Pons (tissue), 1 donor: ENCODE measurements around the gene IFT80.

Source experiments
- DNase-seq: peaks from one replicate; pipeline ENCODE4 v3.0.0-alpha.2; 2016; ENCODE audit warnings: low spot score

IFT80 gene

DNA sequence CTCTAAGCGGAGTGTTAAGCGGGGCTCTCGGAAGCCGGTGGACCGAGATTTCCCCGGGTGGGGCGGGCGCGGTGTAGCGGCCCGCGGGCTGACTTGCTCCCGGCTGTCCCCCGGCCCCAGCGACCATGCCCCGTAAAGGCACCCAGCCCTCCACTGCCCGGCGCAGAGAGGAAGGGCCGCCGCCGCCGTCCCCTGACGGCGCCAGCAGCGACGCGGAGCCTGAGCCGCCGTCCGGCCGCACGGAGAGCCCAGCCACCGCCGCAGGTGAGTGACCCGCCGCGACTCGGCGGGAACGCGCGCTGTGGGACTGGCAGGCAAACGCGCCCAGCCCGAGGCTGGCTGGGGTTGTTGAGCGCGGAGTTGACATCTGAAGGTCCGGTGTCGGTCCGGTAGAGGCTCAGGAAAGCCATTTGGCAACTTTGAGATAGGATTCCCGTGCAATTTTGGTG, 1.7 kb upstream of the IFT80 start:
- no peak for DNase-seq

DNA sequence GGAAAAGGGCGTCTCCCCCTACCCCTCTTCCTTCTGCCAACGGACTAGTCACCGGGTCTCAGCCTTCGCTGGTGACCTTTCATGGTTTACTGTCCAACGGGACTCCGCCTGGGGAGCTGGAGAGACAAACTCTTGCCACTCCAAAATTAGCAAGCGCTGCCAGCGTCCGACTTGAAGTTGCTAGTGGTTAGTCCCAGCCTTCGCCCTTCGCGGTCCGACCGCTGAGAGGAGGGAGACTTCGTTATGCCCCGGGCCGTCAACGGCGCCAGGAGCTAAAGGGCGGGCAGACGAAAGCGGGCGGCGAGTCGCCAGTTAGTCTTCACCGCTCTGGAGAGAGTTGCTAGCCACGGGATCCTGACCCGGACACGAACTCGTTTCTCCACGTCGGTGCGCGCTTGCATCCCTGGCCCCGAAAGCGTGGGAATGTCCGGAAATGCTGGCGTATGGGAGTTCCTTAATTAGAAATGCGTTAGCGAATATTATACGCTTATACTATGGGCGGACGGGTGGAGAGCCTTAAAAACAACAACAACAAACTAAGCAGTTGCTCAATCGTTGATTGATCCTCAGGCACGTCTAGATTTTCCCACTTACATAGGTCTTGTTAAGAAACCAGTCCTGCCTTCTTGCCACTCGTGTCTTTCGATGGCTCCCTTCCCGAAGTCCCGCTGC, 1.1 kb upstream of the IFT80 start:
- peak; percentile 26 for DNase-seq

DNA sequence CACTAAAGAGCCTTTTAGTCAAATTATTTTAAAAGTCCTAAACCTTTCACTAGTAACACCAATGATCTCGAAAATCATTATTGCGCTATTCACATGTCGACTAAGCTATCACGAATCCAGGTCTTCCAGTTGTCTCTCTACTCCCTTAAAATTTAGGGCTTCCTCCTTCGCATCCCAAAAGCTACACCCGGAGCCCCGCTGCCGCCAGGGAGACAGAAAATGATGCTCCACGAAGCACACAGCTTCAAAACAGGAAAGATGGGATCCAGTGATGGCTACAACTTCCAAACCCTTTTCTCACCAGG, 253 bp downstream of the IFT80 start:
- no peak for DNase-seq

DNA sequence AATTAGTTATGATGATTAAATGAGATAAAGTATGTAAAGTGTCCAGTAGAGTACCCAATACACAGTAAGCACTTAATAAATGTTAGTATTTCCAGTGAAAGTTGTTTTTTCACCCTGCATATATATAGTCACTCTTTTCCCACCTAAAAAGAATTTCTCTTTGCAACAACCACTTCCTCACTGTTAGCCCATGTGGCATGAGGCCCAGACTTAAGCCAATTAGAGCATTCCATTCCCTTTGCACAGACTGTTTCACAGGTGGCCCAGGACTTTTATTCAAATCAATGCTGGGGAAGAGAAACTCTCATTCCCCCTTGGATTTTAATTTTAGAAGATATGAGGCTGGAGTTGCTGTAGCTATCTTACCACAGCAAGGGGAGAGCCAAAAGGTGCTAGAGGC, 3.7 kb downstream of the IFT80 start:
- no peak for DNase-seq

DNA sequence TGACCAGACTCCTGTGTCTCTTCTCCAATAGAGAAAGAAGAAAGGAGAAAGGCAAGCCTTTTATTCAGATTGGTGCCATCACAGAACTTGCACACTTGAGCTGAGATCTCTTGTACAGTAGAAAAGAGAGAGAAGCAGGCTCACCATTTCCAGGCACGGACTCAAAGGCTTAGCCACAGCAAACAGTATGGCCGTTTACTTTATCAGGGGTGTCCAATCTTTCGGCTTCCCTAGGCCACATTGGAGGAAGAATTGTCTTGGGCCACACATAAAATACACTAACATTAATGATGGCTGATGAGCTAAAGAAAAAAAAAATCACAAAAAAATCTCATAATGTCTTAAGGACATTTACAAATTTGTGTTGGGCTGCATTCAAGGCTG, 5.0 kb downstream of the IFT80 start:
- no peak for DNase-seq

DNA sequence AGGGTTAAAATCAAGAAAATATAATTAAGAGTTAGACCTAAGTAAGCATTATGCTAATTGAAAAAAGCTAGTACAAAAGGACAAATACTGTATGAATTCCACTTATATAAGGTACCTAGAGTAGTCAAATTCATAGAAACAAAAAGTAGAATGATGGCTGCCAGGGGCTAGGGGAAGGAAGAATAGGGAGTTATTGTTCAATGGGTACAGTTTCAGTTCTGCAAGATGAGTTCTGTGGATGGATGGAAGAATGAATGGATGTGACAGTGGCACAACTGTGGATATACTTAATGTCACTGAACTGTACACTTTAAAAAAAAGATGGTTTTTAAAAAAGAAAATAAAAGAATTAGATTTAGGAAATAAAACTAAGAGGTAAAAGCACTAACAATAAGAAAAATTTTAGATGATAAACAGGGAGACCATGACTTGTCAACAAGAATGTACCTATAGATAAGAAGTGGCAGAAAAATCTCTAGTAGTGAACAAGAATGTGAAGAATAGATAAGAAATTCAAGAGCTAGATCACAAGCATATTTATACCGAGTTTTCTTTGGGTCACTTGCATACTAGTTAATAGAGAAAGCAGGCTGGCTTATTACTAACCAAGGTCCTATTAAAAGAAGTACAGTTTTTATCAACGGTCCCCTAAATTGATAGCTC, 5.5 kb downstream of the IFT80 start:
- no peak for DNase-seq

DNA sequence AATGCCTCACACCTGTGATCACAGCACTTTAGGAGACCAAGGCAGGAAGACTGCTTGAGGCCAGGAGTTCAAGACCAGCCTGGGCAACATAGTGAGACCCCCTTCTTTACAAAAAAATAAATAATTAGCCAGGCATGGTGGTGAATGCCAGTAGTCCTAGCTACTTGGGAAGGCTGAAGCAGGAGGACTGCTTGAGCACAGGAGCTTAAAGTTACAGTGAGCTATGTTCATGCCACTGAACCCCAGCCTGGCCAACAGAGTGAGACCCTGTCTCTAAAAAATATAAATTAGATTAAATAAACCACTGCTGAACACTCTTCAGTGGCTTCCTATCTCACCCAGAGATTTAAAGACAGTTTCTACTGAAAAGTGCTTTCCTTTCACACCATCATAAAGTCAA, 6.2 kb downstream of the IFT80 start:
- DNase-seq, result no peak

DNA sequence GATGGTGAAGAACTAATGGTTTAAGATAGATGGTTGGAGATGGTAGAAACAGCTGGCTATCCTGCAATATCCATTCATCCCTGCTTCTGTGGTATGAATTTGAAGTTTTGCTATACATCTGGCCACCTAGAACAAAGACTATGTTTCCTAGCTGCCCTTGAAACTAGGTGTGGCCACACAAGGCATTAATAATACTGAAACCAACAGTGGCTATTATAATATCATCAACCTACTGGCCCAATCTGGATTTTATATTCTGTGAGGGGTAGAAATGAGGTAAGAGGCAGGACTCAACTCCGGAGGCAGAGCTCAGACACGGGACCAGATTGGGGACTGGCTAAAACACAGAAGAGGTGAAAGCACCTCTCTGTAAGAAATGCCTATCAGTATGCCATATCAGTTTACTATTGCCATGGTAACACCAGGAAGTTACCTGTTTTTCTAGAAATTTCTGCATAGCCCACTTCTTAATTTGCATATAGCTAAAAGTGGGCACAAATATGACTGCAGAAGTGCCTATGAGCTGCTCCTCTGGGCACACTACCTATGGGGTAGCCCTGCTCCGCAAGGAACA, 8.4 kb downstream of the IFT80 start:
- no peak for DNase-seq

DNA sequence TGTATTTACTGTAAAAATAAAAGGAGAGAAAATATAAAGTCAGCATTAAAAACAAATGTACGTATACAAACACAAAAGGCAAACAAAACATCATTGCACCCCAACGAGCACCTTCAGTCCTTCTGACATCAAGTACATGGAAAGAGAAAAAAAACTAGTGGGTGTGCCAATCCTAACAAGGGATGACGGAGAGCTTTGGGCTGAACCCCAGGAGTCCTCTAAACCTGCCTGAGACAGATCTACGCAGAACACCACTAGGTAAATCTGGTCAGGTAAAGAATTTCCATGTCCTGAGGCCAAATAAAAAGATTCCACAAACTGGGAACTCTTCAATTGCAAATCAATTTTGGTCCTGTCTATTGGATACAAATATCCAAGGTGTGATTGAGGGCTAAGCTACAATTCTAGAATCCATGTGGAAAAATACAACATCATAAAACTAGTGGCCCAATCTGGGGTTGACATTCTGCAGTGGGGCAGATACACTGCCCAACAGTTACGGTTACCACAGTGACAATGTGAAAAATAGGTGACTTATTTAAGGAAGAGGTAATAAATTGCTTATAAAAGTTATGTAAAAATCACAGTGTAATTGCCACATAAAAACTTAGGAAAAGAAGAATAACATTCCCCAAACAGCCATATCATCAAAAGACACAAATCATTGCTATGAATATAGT, 14.2 kb downstream of the IFT80 start:
- DNase-seq, result no peak

DNA sequence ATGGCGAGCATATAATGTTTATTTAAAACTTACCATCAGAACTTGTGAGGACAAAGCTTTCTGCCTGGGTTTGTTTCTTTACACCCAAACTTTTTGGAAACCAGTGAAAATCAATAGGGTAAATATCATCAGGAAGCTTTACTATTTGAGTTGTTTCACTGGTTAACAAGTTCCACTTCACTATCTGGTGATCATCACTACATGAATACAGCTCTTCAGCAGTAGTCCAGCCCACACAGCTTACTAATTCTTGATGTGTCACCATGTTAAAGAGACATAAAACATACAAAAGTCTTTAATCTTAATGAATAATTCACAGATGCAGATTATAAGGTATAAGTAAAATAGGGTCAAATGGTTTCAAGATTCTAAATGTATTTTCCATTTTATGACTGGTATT, 17.6 kb downstream of the IFT80 start:
- no peak for DNase-seq

DNA sequence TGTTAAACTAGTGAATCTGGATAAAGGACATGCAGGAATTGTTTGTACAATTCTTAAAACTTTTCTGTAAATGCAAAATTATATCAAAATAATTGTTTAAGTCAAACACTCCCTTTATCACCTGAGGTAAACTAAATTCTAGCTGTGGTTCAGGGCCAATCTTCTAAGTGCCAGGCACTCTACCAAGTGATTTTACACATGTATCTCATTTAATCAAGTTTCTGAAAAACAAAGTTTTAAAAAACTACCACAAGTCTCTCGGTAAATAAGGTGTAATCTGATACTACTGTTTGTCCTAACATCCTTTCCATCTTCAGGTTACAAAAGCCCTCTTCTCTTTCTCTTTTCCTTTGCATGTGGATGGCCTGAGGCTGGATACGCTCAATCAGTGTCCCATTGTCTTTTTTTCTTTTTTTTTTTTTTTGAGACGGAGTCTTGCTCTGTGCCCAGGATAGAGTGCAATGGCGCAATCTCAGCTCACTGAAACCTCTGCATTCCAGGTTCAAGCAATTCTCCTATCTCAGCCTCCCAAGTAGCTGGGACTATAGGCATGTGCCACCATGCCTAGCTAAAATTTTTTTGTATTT, 19.3 kb downstream of the IFT80 start:
- no peak for DNase-seq

DNA sequence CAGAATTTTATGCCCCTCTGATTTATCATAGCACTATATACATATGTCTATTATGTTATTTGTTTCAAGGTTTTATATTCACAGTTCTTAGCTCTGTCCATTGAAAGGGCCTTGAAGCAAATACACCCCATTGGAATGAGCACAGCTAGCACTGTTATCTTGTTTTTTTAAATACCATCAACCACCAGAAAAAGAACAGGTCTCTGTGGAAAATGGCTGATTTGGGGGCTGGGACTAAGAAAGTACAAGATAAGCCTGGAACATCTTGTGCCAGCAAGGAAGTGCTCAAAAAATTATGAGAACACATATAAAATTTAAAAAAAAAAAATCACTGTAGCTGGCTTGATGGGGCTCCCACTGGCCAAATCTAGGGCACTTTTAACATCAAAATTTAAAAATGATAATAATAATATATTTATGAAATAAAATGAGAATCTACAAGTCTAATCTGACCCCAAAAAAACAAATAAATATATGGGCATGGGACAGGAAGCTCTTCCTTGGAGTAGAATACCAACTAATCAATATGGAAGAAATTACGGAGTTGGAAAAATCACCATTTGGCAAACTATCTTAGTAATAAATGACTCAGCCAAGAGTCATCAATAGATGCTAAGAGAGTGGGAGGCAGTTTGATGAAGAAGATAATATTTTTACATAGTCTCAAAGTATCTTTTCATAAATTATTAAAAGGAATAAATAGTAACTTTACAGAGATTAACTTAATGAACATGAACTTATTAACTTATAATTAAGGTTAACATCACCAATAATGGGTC, 20.5 kb downstream of the IFT80 start:
- no peak for DNase-seq

DNA sequence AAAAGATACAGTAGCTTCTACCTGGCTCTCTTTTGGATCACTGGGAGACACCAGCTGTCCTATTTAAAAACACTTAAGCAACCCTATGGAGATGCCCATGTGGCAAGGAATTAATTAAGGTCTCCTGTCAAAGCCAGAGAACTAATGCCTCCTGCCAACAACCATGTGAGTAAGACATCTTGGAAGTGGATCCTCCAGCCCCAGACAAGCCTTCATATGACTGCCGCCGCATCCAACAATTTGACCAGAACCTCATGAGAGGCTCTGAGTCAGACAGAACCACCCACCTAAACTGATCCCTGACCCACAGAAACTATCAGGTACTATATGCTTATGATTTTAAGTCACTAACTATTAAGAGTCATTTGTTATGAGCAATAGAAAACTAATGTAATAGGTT, 22.3 kb downstream of the IFT80 start:
- DNase-seq, result no peak

DNA sequence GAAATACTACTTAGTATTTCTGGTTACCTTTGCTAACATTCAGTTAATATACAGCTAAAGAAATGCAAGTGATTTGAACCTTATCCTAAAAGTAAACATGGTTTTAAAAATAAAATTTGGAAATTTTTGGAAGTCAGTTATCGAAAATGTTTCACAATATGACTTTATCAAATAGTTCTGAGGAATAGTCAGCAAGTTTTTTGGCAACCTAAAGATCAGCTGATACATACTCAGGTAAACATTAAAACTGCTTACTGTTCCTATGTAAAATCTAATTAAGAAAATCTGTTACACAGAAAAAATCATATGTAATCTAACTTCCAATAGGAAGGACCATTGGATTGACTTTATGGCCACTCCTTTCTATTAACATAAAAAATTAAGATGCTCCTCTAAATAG, 24.1 kb downstream of the IFT80 start:
- DNase-seq, result no peak

DNA sequence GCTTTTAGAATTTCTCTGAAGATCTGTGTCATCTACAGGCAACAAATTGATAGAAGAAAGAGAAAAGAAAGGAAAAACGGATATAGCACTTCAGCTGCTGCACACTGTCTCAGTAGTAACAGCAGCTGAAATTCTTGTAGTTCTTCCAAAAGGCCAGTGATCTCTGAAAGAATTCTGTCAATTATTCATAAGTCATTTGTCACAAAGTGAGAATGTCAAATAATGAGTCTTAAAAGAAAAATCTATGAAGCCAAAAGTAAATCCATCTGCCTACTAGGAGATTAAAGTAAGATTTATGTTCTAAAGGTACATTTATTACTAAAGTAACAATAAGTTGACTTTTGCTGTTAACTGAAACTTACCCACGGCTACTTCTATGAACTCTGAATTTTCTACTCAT, 24.6 kb downstream of the IFT80 start:
- no peak for DNase-seq

DNA sequence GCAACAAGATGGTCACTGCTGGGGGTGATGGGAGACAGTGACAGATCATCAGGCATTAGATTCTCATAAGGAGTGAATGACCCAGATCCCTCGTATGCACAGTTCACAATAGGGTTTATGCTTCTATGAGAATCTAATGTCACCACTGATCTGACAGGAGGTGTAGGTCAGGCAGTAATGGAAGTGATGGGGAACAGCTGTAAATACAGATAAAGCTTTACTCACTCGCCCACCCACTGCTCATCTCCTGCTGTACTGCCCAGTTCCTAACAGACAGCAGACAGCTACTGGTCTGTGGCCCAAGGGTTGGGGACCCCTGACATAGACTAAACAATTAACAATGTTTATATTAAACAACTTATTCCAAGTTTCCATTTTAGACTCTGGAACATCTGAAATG, 25.4 kb downstream of the IFT80 start:
- no peak for DNase-seq

DNA sequence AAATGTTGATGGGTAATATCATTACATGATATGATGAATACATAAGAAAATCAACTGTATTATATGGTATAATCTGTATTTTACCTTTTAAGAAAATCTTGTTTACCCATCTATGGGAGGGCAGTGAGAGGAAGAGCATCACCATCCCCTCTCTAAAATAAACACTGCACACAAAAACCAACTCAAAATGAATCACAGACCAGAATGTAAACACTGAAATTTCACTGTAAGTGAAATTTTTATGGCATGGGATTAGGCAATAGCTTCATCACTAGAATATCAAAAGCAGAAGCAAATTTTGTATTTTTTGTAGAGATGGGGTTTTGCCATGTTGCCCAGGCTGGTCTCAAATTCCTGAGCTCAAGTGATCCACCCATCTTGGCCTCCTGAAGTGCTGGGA, 26.2 kb downstream of the IFT80 start:
- DNase-seq, result no peak

DNA sequence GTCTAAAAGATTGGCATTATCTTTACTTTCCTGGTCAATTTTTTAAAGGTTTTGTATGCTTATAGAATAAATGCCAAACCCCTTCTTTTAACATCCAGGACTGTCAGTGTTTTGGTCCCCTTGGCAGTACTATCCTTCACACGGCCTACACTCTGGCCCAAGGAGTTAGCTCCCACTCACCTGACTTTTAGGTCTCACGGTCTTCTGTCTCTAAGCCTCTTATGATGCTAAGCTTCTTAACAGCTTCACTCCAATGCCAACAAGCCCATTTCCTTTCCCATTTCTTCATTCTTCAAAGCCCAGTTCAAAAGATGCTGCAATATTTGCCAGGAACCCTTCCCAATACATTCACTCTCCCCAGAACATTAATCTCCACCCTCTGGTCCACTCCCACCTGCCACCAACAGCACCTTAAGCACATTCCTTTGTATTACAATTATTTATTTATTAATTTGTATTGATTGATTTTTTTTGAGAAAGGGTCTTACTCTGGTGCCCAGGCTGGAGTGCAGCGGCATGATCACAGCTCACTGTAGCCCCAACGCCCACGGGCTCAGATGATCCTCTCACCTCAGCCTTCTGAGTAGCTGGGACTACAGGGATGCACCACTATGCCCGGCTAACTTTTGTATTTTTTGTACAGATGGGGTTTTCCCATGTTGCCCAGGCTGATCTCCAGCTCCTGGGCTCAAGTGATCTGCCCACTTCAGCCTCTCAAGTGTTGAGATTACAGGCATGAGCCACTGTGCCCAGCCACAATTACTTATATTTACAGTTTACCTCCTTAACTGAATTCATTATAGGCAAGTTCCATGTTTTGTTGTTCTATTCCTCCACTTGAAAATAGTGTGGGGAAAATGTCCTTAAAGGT, 27.8 kb downstream of the IFT80 start:
- no peak for DNase-seq

DNA sequence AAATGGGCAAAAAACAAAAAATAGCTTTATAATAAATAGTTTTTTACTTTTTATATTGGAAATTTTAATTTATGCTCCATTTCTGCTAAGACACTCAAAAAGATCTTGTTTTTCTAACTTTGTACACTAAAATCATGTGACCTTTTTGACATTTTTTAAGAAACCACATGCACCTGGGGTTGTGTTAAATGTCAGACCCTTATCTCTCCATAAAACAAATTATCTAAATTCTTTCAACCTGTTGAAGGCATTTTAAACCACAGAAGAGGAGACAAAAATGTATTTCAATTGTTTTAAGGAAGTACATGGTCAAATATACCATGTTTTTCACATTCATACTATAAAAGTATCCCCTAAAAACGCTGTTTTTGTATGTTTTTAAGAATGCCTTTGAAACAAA, 29.2 kb downstream of the IFT80 start:
- no peak for DNase-seq

DNA sequence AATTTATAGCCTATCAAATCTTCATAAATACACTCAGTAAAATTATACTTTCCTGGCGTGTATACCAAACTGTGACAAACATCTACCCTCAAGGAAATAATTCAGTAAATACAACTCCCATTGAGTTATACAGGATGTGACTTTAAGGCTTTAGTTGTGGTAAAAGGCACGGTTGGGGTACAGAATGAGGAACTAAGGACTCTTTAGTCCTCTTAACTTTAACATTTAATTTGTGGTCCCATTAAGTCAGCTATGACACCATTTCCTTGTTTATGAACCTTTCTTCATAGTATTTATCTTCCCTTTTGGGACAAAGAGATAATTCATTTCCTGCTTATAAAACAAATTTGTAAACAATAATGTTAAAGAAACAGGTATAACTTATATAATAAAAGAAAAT, 30.2 kb downstream of the IFT80 start:
- no peak for DNase-seq

DNA sequence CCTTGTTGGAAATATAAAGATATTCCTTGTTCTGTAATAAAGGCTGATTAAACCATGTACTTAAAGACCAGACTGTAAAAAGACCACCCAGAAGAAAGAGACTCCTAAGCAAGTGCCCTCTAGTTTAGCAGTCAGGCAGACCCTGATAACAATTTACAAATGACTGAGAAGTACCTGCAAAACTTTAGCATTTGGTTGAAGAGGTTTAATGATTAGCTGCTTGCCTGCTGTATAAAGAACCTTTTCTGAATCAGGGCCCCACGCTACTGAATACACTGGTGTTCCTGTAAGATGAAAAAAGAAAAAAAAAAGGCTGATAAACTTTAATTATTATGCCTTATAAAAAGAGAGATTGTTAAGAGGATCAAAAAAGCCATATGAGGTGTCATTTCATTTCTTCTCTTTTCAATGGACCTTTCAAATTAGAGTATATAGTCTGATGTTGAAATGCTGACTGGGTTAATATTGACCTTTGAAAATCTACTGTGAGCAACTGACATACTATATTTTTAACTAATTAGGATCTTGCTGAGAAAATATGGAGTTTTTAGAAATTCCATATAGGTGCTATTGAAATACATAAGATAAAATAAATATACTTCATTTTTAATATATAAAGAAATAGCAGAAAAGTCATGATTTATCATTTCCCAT, 33.0 kb downstream of the IFT80 start:
- no peak for DNase-seq
